GM12892 (cell line): Measurements from ENCODE around the gene USP50. TPM values are rescaled to one million over a fixed set of nuclear protein-coding genes. Genes with fewer than 3 reads are reported as not detected.
"Not testable (repeated sequence)": the region's sequence is repeated elsewhere in the genome, so short reads cannot be mapped to it uniquely, and the experiment has no call there.

Source experiments
- DNase-seq: peaks from one replicate; pipeline ENCODE4 v3.0.0; 2011; ENCODE audit not compliant: insufficient read length
- FAIRE-seq: peaks from 2 replicates; lab custom pipeline; 2011; peaks lifted over from hg19 to GRCh38; lab: Jason Lieb, UNC
- POLR2A ChIP-seq: IDR thresholded peaks from 2 replicates; pipeline ENCODE4 v1.6.1; 2011; ENCODE audit warnings: low read depth, low read length, control low read depth
- POLR2AphosphoS5 ChIP-seq: IDR thresholded peaks from 2 replicates; pipeline ENCODE4 v1.6.1; 2011; ENCODE audit warnings: low read depth, low read length, control low read depth
- TAF1 ChIP-seq: IDR thresholded peaks from 2 replicates; pipeline ENCODE4 v1.6.1; 2011; ENCODE audit warnings: low read depth, mild to moderate bottlenecking, control low read depth, low read length, borderline replicate concordance
- polyA plus RNA-seq: library from polyadenylated mRNA; unstranded; fragments of >200 nt; gene quantifications from one replicate; pipeline ENCODE4 v1.2.1, GENCODE V29; 2012; ENCODE audit warnings: missing spikeins, inconsistent platforms; ENCODE audit not compliant: missing spikeins

The USP50 gene
- not detected for polyA plus RNA-seq

DNA sequence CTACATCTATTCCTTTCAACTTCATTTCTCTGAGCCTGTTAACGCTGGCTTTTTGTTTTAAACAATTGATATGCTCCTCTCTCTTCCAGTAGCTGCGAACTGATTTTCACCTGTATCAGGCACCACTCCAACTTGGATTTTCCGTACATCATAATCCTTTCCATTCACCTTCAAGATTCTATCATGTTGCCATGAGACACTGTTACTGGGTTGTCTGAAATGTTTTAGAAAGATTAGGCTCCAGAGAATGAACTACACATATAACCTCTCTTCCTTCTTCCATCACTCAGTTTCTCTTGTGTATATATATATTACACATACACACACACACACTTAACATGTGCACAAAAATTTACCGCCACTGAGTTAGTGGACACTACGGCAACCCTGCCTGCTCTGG lies at the start of gene USP50:
Gene USP50 (minus strand): TSS at position 101 of the 400 bp plus-strand sequence. CDS start 141 bp downstream, outside the sequence.
- FAIRE-seq, result no peak
- TF ChIP-seq TAF1, result no peak
- TF ChIP-seq POLR2A, result no peak
- TF ChIP-seq POLR2AphosphoS5, result no peak
- no peak for DNase-seq

GRCh38 chr15:50594311-50594710 lies 47.8 kb upstream of the USP50 start:
- FAIRE-seq, result no peak

GRCh38 chr15:50593761-50594160 lies 47.3 kb upstream of the USP50 start:
- DNase-seq (no peak), FAIRE-seq (no peak)
- TF ChIP-seq POLR2AphosphoS5 (no peak), POLR2A (no peak), TAF1 (no peak)

More at GRCh38 chr15:50594311-50594710, 47.8 kb upstream of the USP50 start:
- TF ChIP-seq POLR2A, result no peak
- no peak for DNase-seq

DNA sequence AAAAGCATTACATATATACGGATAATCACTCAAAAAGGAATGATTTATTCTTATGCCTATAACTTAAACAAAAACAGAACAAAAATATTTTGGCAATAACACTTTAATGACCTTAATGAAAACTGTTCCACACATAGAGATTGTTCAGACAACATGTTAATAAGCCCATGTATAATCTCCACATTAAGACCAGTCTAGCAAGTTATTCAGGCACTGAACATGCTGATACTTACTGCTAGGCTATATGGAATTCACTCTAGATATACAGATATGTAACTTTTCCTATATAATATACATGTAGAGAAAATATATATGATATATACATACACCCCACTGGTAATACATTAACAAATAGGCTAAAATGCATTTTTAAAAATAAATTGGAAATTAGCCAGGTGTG lies 43.8 kb upstream of the USP50 start:
- FAIRE-seq, result no peak
- DNase-seq, result no peak
- TF ChIP-seq POLR2A, result no peak
- TF ChIP-seq TAF1, result no peak
- TF ChIP-seq POLR2AphosphoS5, result no peak

GRCh38 chr15:50577492-50577891 lies 31.0 kb upstream of the USP50 start:
- FAIRE-seq (no peak), DNase-seq (no peak)
- TF ChIP-seq POLR2A (no peak), TAF1 (no peak), POLR2AphosphoS5 (no peak)

- FAIRE-seq, result no peak
Measured at GRCh38 chr15:50576166-50576565, 29.7 kb upstream of the USP50 start.

DNA sequence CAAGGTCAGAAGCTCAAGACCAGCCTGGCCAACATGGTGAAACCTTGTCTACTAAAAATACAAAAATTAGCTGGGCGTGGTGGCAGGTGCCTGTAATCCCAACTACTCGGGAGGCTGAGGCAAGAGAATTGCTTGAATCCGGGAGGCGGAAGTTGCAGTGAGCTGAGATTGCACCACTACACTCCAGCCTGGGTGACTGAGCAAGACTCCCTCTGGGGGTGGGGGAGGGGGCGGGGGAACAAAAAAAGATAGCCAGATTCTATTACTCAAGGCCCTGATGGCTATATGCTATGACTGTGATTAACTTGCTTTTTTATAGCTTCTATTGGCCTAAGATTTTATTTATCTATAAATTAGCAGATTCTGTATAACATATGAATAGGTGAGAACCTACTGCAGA lies 27.4 kb upstream of the USP50 start:
- FAIRE-seq, DNase-seq: not testable (repeated sequence)

More at GRCh38 chr15:50576166-50576565, 29.7 kb upstream of the USP50 start:
- no peak for DNase-seq
- no peak for TF ChIP-seq TAF1
- TF ChIP-seq POLR2AphosphoS5, result no peak
- TF ChIP-seq POLR2A, result no peak

GRCh38 chr15:50563756-50564155 lies 17.3 kb upstream of the USP50 start:
- DNase-seq (no peak), FAIRE-seq (no peak)
- TF ChIP-seq TAF1 (no peak), POLR2A (no peak), POLR2AphosphoS5 (no peak)

DNA sequence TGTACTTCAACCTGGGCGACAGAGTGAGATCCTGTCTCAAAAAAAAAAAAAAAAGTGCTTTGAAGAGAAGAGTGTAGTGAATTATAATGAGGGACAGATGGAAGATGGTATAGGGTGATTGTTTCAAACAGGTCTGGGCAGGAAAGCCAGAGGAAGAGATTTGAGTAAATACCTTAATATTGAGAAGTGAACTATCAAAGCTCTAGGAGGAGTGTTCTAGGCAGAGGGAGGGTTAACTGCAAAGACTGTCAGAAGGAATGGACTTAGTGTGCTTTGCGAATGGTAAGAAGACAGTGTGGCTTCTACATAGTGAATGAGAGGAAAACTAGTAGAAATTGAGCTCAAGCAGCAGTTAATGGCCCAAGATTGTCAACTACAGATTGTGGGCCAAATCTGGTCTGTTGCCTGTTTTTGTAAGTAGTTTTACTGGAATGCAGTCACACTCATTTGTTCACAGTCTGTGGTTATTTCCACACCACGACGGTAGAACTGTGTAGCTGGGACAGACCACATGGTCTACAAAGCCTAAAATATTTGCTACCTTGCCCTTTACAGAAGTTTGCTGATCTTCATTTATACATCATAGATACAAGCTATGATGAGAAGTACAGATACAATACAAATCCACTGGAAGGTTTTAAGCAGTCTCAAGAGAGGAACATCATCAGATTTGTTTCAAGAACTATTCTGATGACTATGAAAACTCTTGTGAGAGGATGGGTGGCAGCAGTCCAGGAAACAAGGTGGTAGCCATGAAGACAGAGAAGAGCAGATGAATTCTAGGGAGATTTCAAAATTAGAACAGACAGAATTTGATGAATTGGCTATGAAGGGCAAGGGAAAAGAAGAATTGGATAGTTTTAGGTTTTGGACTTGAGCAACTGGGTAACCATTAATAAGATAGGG lies 16.5 kb upstream of the USP50 start:
- no peak for TF ChIP-seq POLR2A
- TF ChIP-seq POLR2AphosphoS5, result no peak
- TF ChIP-seq TAF1, result no peak
- no peak for FAIRE-seq

DNA sequence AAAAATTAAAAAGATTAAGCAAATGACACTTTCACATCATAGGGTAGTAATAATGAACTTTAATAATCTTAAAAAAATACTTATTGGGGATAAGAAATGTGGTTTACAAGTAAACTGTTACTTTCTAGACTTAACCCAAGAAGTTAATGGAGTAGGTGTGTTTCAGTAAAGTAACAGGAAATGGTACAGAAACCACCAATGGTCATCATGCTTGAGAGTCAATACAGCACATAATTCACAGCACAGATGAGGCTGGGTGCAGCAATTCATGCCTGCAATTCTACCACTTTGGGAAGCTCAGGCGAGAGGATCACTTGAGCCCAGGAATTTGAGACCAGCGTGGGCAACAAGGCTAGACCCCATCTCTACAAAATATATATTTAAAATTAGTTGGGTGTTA lies 11.5 kb upstream of the USP50 start:
- no peak for DNase-seq
- peak; percentile 36 for FAIRE-seq
- TF ChIP-seq POLR2A (no peak), TAF1 (no peak), POLR2AphosphoS5 (no peak)

More for the DNA sequence above, 16.5 kb upstream of the USP50 start:
- no peak for DNase-seq

- TF ChIP-seq POLR2A (no peak), POLR2AphosphoS5 (no peak), TAF1 (no peak)
- FAIRE-seq (no peak), DNase-seq (no peak)
Measured at GRCh38 chr15:50556642-50557371, 10.3 kb upstream of the USP50 start.
